Tibial nerve (tissue), 4 donors: ENCODE results near the gene YY1.

Experiments
- CTCF ChIP-seq, 5 experiments: fragments of 200-600 bp in 3 of 5; fragments of 450-650 bp in 2 of 5; sonication (generic) in 3 of 5; IDR thresholded peaks; one replicate each; pipeline ENCODE4 v1.5.1; 2016 to 2019; ENCODE audit warnings: antibody characterized with exemption in 5 of 5, mild to moderate bottlenecking in 3 of 5, moderate library complexity in 2 of 5
- EP300 ChIP-seq, 2 donors: sonication (generic); formaldehyde crosslinking; IDR thresholded peaks; one replicate each; pipeline ENCODE4 v1.6.1; 2017; ENCODE audit warnings: antibody characterized with exemption in 2 of 2, mild to moderate bottlenecking in 1 of 2

GRCh38 chr14:100190126-100190525, 48.8 kb upstream of the YY1 start:
- TF ChIP-seq EP300 (IDR thresholded peaks at IDR 0.05) (no peak), CTCF (IDR thresholded peaks at IDR 0.05) (no peak)
